ENCODE data around the gene TJAP1. TPM values are rescaled to one million over a fixed set of nuclear protein-coding genes. Genes with fewer than 3 reads are reported as not detected.

TJAP1 gene
- total and polyA plus RNA-seq, 2 of the 8 experiments (the other 6 are each of a cell fraction or from before 2014, with no cell fraction given) = 30.7 to 40.4 TPM

- WGBS, 2 experiments (ENCODE audit: extremely low coverage in 1 of 2, insufficient coverage in 1 of 2, insufficient read length in 1 of 2, insufficient replicate concordance in 2 of 2, low coverage in 1 of 2, low lambda C conversion rate in 2 of 2, missing lambda C conversion rate in 1 of 2) = 100% methylated on average over 4 of the region's 4 CpGs; no CpG with 5 or more reads in 1 of the 2 experiments
- POLR2A ChIA-PET (ENCODE audit: partially characterized antibody) = interaction anchor here (0.6 to 1.5 kb wide), 2 partner anchors 36 to 43 kb away, joined by 3 read pairs; no protein-coding TSS in a partner anchor
- TF ChIP-seq KDM4A (IDR thresholded peaks at IDR 0.05; ENCODE audit: low read depth, low read length, severe bottlenecking) = no peak
- TF ChIP-seq PHF8 (conservative IDR thresholded peaks at IDR 0.05; ENCODE audit: low read depth, low read length) = no peak
- no peak for TF ChIP-seq TEAD4 (IDR thresholded peaks at IDR 0.05; ENCODE audit: low read depth, low read length)
- TF ChIP-seq HDAC2 (IDR thresholded peaks at IDR 0.05; ENCODE audit: borderline replicate concordance in 1 of 2, low read depth in 2 of 2, low read length in 2 of 2) = no peak
- TF ChIP-seq KDM1A (IDR thresholded peaks at IDR 0.05; ENCODE audit: borderline replicate concordance, low read length) = no peak
- TF ChIP-seq SIX5 (IDR thresholded peaks at IDR 0.05; ENCODE audit: low read depth, low read length) = no peak
- TF ChIP-seq CBX8 (IDR thresholded peaks at IDR 0.05; ENCODE audit: borderline replicate concordance, low read depth, low read length) = no peak
- no peak for TF ChIP-seq TAF7 (optimal IDR thresholded peaks at IDR 0.05; ENCODE audit: borderline replicate concordance, low read depth, low read length)
- TF ChIP-seq EP300 (IDR thresholded peaks at IDR 0.05; ENCODE audit: borderline replicate concordance in 1 of 2, low read depth in 2 of 2, low read length in 2 of 2) = no peak
- TF ChIP-seq POLR2AphosphoS5 (IDR thresholded peaks at IDR 0.05; ENCODE audit: low read depth, low read length) = no peak
- TF ChIP-seq JUN (IDR thresholded peaks at IDR 0.05; ENCODE audit: low read depth, low read length) = no peak
- TF ChIP-seq NANOG (IDR thresholded peaks at IDR 0.05; ENCODE audit: insufficient read depth, low read depth, low read length, poor library complexity, severe bottlenecking) = no peak
Measured at GRCh38 chr6:43452896-43453295, 24.5 kb upstream of the TJAP1 start.

More at GRCh38 chr6:43452896-43453295, 24.5 kb upstream of the TJAP1 start:
- H3K4ac ChIP-seq (replicated peaks; ENCODE audit: insufficient read length, low read depth, low read length) = no peak overlapping the region
- no peak overlapping the region for H4K91ac ChIP-seq (replicated peaks; ENCODE audit: insufficient read length, low read length)
- H3K79me1 ChIP-seq (ENCODE audit: low read depth, low read length) = no peaks in the 10 kb centered on the region
- no peaks in the 10 kb centered on the region for H3K79me2 ChIP-seq (ENCODE audit: control insufficient read depth in 1 of 2, insufficient read depth in 2 of 2, low read length in 2 of 2)
- FAIRE-seq = no peak
- H4K8ac ChIP-seq (ENCODE audit: extremely low read depth, insufficient read depth, low read length) = no peak overlapping the region
- no peak overlapping the region for H3K4me3 ChIP-seq (ENCODE audit: extremely low read depth in 1 of 4, insufficient read depth in 2 of 4, low read depth in 3 of 4, low read length in 4 of 4)
- peaks cover 9% of the 10 kb centered on the region; the same call in 1 of the 2 replicates for H3K23me2 ChIP-seq (ENCODE audit: low read depth, low read length)
- H3K4me1 ChIP-seq (replicated peaks in 1 of 4; ENCODE audit: control insufficient read depth in 3 of 4, insufficient read depth in 4 of 4, low read length in 3 of 4) = peaks cover 0 to 4% (median 2%) of the 10 kb centered on the region in 4 experiments; a peak in 3 of 7 replicates
- peaks cover 0 to 18% (median 1%) of the 10 kb centered on the region in 4 experiments; a peak in 4 of 8 replicates for H3K36me3 ChIP-seq (ENCODE audit: control insufficient read depth in 2 of 4, insufficient read depth in 4 of 4, low read length in 3 of 4)
- no peak overlapping the region for H2BK15ac ChIP-seq (ENCODE audit: low read length)
- CTCF ChIA-PET (ENCODE audit: partially characterized antibody) = interaction anchor here (0.8 to 21.2 kb wide), 6 partner anchors 12 to 77 kb away, joined by 3 to 495 read pairs (median 6); partner anchors contain the start of gene LRRC73
- no peaks in the 10 kb centered on the region for H3K9me3 ChIP-seq (ENCODE audit: insufficient read depth in 2 of 2, low read depth in 1 of 2, low read length in 1 of 2)
- H2BK12ac ChIP-seq (ENCODE audit: low read depth, low read length) = no peak overlapping the region
- H2AFZ ChIP-seq (ENCODE audit: low read length) = no peak overlapping the region
- H3K9ac ChIP-seq (replicated peaks in 1 of 4; ENCODE audit: extremely low read depth in 1 of 4, low read depth in 3 of 4, low read length in 3 of 4) = no peak overlapping the region
- DNase-seq (ENCODE audit: low read depth in 1 of 2, low spot score in 2 of 2) = no peak
- H3K18ac ChIP-seq (ENCODE audit: extremely low read depth, low read length) = no peak overlapping the region
- H3K27ac ChIP-seq (ENCODE audit: low read depth, low read length) = no peak overlapping the region
- no peak overlapping the region for H3K23ac ChIP-seq (ENCODE audit: insufficient read length)
- no peak overlapping the region for H2BK5ac ChIP-seq (ENCODE audit: low read depth, low read length)
- no peak overlapping the region for H2BK20ac ChIP-seq (ENCODE audit: low read length)
- H3K14ac ChIP-seq (ENCODE audit: insufficient read length) = no peak overlapping the region
- no peak overlapping the region for H2BK120ac ChIP-seq (replicated peaks; ENCODE audit: low read depth, low read length)
- no peak overlapping the region for H3K56ac ChIP-seq (replicated peaks; ENCODE audit: insufficient read length, low read depth, low read length)
- peaks cover 0 to 2% of the 10 kb centered on the region in 2 experiments for H4K20me1 ChIP-seq (replicated peaks in 1 of 2; ENCODE audit: control insufficient read depth in 1 of 2, insufficient read depth in 2 of 2, low read length in 2 of 2)
- H3K27me3 ChIP-seq (replicated peaks in 1 of 4; ENCODE audit: control insufficient read depth in 3 of 4, extremely low read depth in 1 of 4, insufficient read depth in 3 of 4, low read length in 3 of 4) = peaks cover 7 to 25% (median 19%) of the 10 kb centered on the region in 4 experiments
- no peak overlapping the region for H4K5ac ChIP-seq (ENCODE audit: insufficient read length, low read depth, low read length)
- H2AK5ac ChIP-seq (ENCODE audit: low read depth, low read length) = no peak overlapping the region
- H3K4me2 ChIP-seq (ENCODE audit: insufficient read depth in 1 of 2, low read depth in 2 of 2, low read length in 2 of 2) = no peak overlapping the region

Measured in H1 (cell line).